ENCODE measurements around the gene NELL2. TPM values are rescaled to one million over a fixed set of nuclear protein-coding genes. Genes with fewer than 3 reads are reported as not detected.

Gene NELL2
- total RNA-seq, 1 donor from 2014 or later: 6.6 TPM

- no peak overlapping the region for H3K4me3 ChIP-seq
- intact Hi-C loops (cut with DNase I): no loop called here
- no peaks in the 10 kb centered on the region for H3K27me3 ChIP-seq (ENCODE audit: low read depth)
- ATAC-seq (no peak), DNase-seq (no peak)
- H3K9me3 ChIP-seq: no peaks in the 10 kb centered on the region
- no peaks in the 10 kb centered on the region for H3K36me3 ChIP-seq
- no peak overlapping the region for H3K27ac ChIP-seq
- TF ChIP-seq CTCF (IDR thresholded peaks at IDR 0.05): no peak
- no peaks in the 10 kb centered on the region for H3K4me1 ChIP-seq
Observed at GRCh38 chr12:44672042-44672441, 204.1 kb downstream of the NELL2 start.

- no peak overlapping the region for H3K4me3 ChIP-seq
- ATAC-seq: no peak
- no peak for DNase-seq
- no peaks in the 10 kb centered on the region for H3K36me3 ChIP-seq
- H3K9me3 ChIP-seq: no peaks in the 10 kb centered on the region
- no peaks in the 10 kb centered on the region for H3K4me1 ChIP-seq
- TF ChIP-seq CTCF (IDR thresholded peaks at IDR 0.05): no peak
- intact Hi-C loops (cut with DNase I): no loop called here
- H3K27ac ChIP-seq: no peak overlapping the region
- no peaks in the 10 kb centered on the region for H3K27me3 ChIP-seq (ENCODE audit: low read depth)
Observed at GRCh38 chr12:44668443-44668842, 207.7 kb downstream of the NELL2 start.

- no peak for TF ChIP-seq CTCF (IDR thresholded peaks at IDR 0.05)
- H3K4me3 ChIP-seq: no peak overlapping the region
- H3K4me1 ChIP-seq: no peaks in the 10 kb centered on the region
- H3K9me3 ChIP-seq: no peaks in the 10 kb centered on the region
- ATAC-seq (no peak), DNase-seq (no peak)
- intact Hi-C loops (cut with DNase I): no loop called here
- H3K36me3 ChIP-seq: no peaks in the 10 kb centered on the region
- no peak overlapping the region for H3K27ac ChIP-seq
- no peaks in the 10 kb centered on the region for H3K27me3 ChIP-seq (ENCODE audit: low read depth)
Observed at GRCh38 chr12:44667461-44667860, 208.7 kb downstream of the NELL2 start.

GRCh38 chr12:44663291-44663690, 212.8 kb downstream of the NELL2 start:
- no peak overlapping the region for H3K27ac ChIP-seq
- intact Hi-C loops (cut with DNase I): no loop called here
- DNase-seq: no peak
- no peaks in the 10 kb centered on the region for H3K27me3 ChIP-seq (ENCODE audit: low read depth)
- H3K9me3 ChIP-seq: no peaks in the 10 kb centered on the region
- ATAC-seq: no peak
- no peaks in the 10 kb centered on the region for H3K4me1 ChIP-seq
- H3K36me3 ChIP-seq: no peaks in the 10 kb centered on the region
- no peak for TF ChIP-seq CTCF (IDR thresholded peaks at IDR 0.05)
- no peak overlapping the region for H3K4me3 ChIP-seq

GRCh38 chr12:44655846-44656245, 220.3 kb downstream of the NELL2 start:
- Histone ChIP-seq H3K36me3 (no peaks in the 10 kb centered on the region), H3K4me3 (no peak overlapping the region), H3K9me3 (no peaks in the 10 kb centered on the region), H3K27me3 (ENCODE audit: low read depth) (no peaks in the 10 kb centered on the region), H3K4me1 (no peaks in the 10 kb centered on the region), H3K27ac (no peak overlapping the region)
- TF ChIP-seq CTCF (IDR thresholded peaks at IDR 0.05): no peak
- DNase-seq: no peak
- intact Hi-C loops (cut with DNase I): no loop called here
- ATAC-seq: no peak
